HEK293 (cell line): ENCODE results near the gene GSAP.

Experiments
- CTCF ChIA-PET: fragments of 350-600 bp; formaldehyde crosslinking; extraction: SDS; loops from one replicate; lab custom pipeline; 2021; ENCODE audit warnings: antibody characterized with exemption; lab: Yijun Ruan, JAX
- POLR2A ChIA-PET: fragments of 300-600 bp; formaldehyde crosslinking; extraction: SDS; loops from one replicate; lab custom pipeline; 2020; ENCODE audit warnings: antibody characterized with exemption, inconsistent platforms; lab: Yijun Ruan, JAX
- H3K27ac ChIP-seq: fragments of 200-500 bp; sonication (Bioruptor generic); 2 replicates; pipeline ENCODE4 v1.5.1; 2014; ENCODE audit warnings: low read depth, low read length, control low read depth, inconsistent platforms; ENCODE audit errors: extremely low read depth
- H3K36me3 ChIP-seq, 2 experiments: fragments of 200-500 bp in 1 of 2; sonication (Bioruptor generic) in 1 of 2; 1 replicate in 1 of 2; 2 replicates in 1 of 2; pipeline ENCODE4 v1.5.1; 2014 to 2017; ENCODE audit warnings: inconsistent platforms in 2 of 2, low read length in 2 of 2; ENCODE audit not compliant: control insufficient read depth in 2 of 2, insufficient read depth in 1 of 2
- H3K4me1 ChIP-seq: fragments of 200-500 bp; sonication (Bioruptor generic); 2 replicates; pipeline ENCODE4 v1.5.1; 2014; ENCODE audit warnings: mild to moderate bottlenecking, low read length, inconsistent platforms; ENCODE audit not compliant: control insufficient read depth, insufficient read depth
- H3K4me3 ChIP-seq: 2 replicates; pipeline ENCODE4 v1.5.1; 2011; ENCODE audit warnings: low read depth, mild to moderate bottlenecking, control low read depth, low read length, moderate library complexity
- H3K9me3 ChIP-seq: fragments of 200-500 bp; sonication (Bioruptor generic); 2 replicates; pipeline ENCODE4 v1.5.1; 2014; ENCODE audit warnings: low read depth, low read length, inconsistent platforms; ENCODE audit not compliant: control insufficient read depth, insufficient read depth
- CTCF ChIP-seq: fragments of 450-650 bp; formaldehyde crosslinking; IDR thresholded peaks from 2 replicates; pipeline ENCODE4 v1.5.1; 2016; ENCODE audit warnings: missing biosample characterization, missing genetic modification characterization
- KLF1 ChIP-seq: fragments of 450-650 bp; formaldehyde crosslinking; IDR thresholded peaks from 2 replicates; pipeline ENCODE4 v1.5.1; 2016; ENCODE audit warnings: missing biosample characterization, missing genetic modification characterization
- KLF10 ChIP-seq: fragments of 450-650 bp; IDR thresholded peaks from 2 replicates; pipeline ENCODE4 v1.5.1; 2018; ENCODE audit warnings: missing biosample characterization, mild to moderate bottlenecking, missing genetic modification characterization
- KLF17 ChIP-seq: fragments of 450-650 bp; formaldehyde crosslinking; IDR thresholded peaks from 2 replicates; pipeline ENCODE4 v1.5.1; 2016; ENCODE audit warnings: missing biosample characterization, missing genetic modification characterization
- KLF8 ChIP-seq: fragments of 450-650 bp; formaldehyde crosslinking; IDR thresholded peaks from 2 replicates; pipeline ENCODE4 v1.5.1; 2016; ENCODE audit warnings: missing biosample characterization, missing genetic modification characterization
- MEIS1 ChIP-seq: sonication (generic); formaldehyde crosslinking; IDR thresholded peaks from 2 replicates; pipeline ENCODE4 v1.8.1; 2022; ENCODE audit warnings: missing genetic modification reagents, mild to moderate bottlenecking, borderline replicate concordance
- PRDM4 ChIP-seq: fragments of 450-650 bp; formaldehyde crosslinking; IDR thresholded peaks from 2 replicates; pipeline ENCODE4 v1.5.1; 2017; ENCODE audit warnings: missing biosample characterization, missing genetic modification characterization
- SP7 ChIP-seq: fragments of 450-650 bp; formaldehyde crosslinking; IDR thresholded peaks from 2 replicates; pipeline ENCODE4 v1.5.1; 2016; ENCODE audit warnings: missing biosample characterization, missing genetic modification characterization
- TCF7L2 ChIP-seq: IDR thresholded peaks from 2 replicates; pipeline ENCODE4 v1.6.1; 2011; ENCODE audit warnings: low read depth, mild to moderate bottlenecking, inconsistent platforms, low read length, moderate library complexity, borderline replicate concordance
- YY1 ChIP-seq: fragments of 450-650 bp; formaldehyde crosslinking; IDR thresholded peaks from 2 replicates; pipeline ENCODE4 v1.5.1; 2018; ENCODE audit warnings: missing biosample characterization, missing genetic modification characterization
- ZEB2 ChIP-seq: fragments of 450-650 bp; formaldehyde crosslinking; IDR thresholded peaks from 2 replicates; pipeline ENCODE4 v1.5.1; 2016; ENCODE audit warnings: missing biosample characterization, missing genetic modification characterization
- ZNF132 ChIP-seq: fragments of 450-650 bp; formaldehyde crosslinking; IDR thresholded peaks from 2 replicates; pipeline ENCODE4 v1.5.1; 2017; ENCODE audit warnings: missing biosample characterization, missing genetic modification characterization, borderline replicate concordance
- ZNF146 ChIP-seq: fragments of 450-650 bp; formaldehyde crosslinking; IDR thresholded peaks from 2 replicates; pipeline ENCODE4 v1.5.1; 2016; ENCODE audit warnings: missing biosample characterization, missing genetic modification characterization
- ZNF16 ChIP-seq: fragments of 450-650 bp; formaldehyde crosslinking; IDR thresholded peaks from 2 replicates; pipeline ENCODE4 v1.5.1; 2016; ENCODE audit warnings: low read depth, missing biosample characterization, missing genetic modification characterization
- ZNF341 ChIP-seq: fragments of 450-650 bp; formaldehyde crosslinking; IDR thresholded peaks from 2 replicates; pipeline ENCODE4; 2016; ENCODE audit warnings: low read depth, missing biosample characterization, missing genetic modification characterization
- ZNF354C ChIP-seq: fragments of 450-650 bp; formaldehyde crosslinking; IDR thresholded peaks from 2 replicates; pipeline ENCODE4 v1.5.1; 2016; ENCODE audit warnings: missing biosample characterization, missing genetic modification characterization, low read depth, borderline replicate concordance
- ZNF530 ChIP-seq: fragments of 450-650 bp; formaldehyde crosslinking; IDR thresholded peaks from 2 replicates; pipeline ENCODE4 v1.5.1; 2016; ENCODE audit warnings: low read depth, missing biosample characterization, missing genetic modification characterization
- ZNF555 ChIP-seq: fragments of 450-650 bp; formaldehyde crosslinking; conservative IDR thresholded peaks from 2 replicates; pipeline ENCODE4 v1.5.1; 2017; ENCODE audit warnings: missing biosample characterization, mild to moderate bottlenecking, missing genetic modification characterization, inconsistent platforms
- ZNF626 ChIP-seq: fragments of 450-650 bp; sonication (Bioruptor Pico); formaldehyde crosslinking; IDR thresholded peaks from 2 replicates; pipeline ENCODE4 v1.5.1; 2018; ENCODE audit warnings: missing biosample characterization, missing genetic modification characterization, inconsistent platforms
- ZNF768 ChIP-seq: fragments of 450-650 bp; formaldehyde crosslinking; IDR thresholded peaks from 2 replicates; pipeline ENCODE4 v1.5.1; 2018; ENCODE audit warnings: missing biosample characterization, mild to moderate bottlenecking, missing genetic modification characterization
- ZNF792 ChIP-seq: fragments of 450-650 bp; formaldehyde crosslinking; IDR thresholded peaks from 2 replicates; pipeline ENCODE4 v1.5.1; 2016; ENCODE audit warnings: missing biosample characterization, missing genetic modification characterization
- ZSCAN16 ChIP-seq: fragments of 450-650 bp; formaldehyde crosslinking; IDR thresholded peaks from 2 replicates; pipeline ENCODE4 v1.5.1; 2016; ENCODE audit warnings: missing biosample characterization, missing genetic modification characterization
- ZSCAN30 ChIP-seq: fragments of 450-650 bp; IDR thresholded peaks from 2 replicates; pipeline ENCODE4 v1.5.1; 2018; ENCODE audit warnings: missing biosample characterization, mild to moderate bottlenecking, missing genetic modification characterization, moderate library complexity
- ZXDB ChIP-seq: fragments of 450-650 bp; formaldehyde crosslinking; IDR thresholded peaks from 2 replicates; pipeline ENCODE4 v1.5.1; 2016; ENCODE audit warnings: missing biosample characterization, missing genetic modification characterization
- TF ChIP-seq, protein P1 (sequence below): fragments of 450-650 bp; formaldehyde crosslinking; conservative IDR thresholded peaks from 2 replicates; pipeline ENCODE4 v1.5.1; 2016; ENCODE audit warnings: low read depth, missing biosample characterization, missing genetic modification characterization

GSAP gene

DNA sequence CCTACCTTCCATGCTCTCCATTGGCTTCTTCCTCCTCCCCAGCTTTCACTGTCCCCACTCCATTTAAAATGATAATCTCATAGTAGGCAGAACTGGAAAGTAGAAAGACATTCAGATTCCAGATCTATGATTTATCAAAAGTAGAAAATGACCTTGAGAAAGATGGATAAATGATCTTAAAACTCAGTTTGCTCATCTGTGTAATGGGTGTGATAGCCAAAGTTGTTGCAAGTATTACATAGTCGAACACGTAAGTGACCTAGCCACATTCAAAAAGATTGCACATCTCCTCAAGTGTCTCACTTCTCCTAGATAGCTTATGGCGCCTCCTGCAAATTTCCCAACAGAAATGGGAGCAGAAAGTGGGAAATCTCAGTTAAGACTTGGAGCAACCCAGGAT is 126.8 kb downstream of the GSAP start:
- POLR2A ChIA-PET: no interaction called here
- Histone ChIP-seq H3K4me1 (no peaks in the 10 kb centered on the region), H3K4me3 (no peak overlapping the region), H3K36me3 (no peaks in the 10 kb centered on the region), H3K27ac (no peak overlapping the region), H3K9me3 (no peaks in the 10 kb centered on the region)
- TF ChIP-seq TCF7L2: no peak
- no peak for TF ChIP-seq KLF17 (tag by site-specific recombination)
- no peak for TF ChIP-seq CTCF (tag by site-specific recombination)
- no peak for TF ChIP-seq ZNF530 (tag by site-specific recombination)
- TF ChIP-seq KLF1 (tag by site-specific recombination): no peak
- TF ChIP-seq, protein P1, sequence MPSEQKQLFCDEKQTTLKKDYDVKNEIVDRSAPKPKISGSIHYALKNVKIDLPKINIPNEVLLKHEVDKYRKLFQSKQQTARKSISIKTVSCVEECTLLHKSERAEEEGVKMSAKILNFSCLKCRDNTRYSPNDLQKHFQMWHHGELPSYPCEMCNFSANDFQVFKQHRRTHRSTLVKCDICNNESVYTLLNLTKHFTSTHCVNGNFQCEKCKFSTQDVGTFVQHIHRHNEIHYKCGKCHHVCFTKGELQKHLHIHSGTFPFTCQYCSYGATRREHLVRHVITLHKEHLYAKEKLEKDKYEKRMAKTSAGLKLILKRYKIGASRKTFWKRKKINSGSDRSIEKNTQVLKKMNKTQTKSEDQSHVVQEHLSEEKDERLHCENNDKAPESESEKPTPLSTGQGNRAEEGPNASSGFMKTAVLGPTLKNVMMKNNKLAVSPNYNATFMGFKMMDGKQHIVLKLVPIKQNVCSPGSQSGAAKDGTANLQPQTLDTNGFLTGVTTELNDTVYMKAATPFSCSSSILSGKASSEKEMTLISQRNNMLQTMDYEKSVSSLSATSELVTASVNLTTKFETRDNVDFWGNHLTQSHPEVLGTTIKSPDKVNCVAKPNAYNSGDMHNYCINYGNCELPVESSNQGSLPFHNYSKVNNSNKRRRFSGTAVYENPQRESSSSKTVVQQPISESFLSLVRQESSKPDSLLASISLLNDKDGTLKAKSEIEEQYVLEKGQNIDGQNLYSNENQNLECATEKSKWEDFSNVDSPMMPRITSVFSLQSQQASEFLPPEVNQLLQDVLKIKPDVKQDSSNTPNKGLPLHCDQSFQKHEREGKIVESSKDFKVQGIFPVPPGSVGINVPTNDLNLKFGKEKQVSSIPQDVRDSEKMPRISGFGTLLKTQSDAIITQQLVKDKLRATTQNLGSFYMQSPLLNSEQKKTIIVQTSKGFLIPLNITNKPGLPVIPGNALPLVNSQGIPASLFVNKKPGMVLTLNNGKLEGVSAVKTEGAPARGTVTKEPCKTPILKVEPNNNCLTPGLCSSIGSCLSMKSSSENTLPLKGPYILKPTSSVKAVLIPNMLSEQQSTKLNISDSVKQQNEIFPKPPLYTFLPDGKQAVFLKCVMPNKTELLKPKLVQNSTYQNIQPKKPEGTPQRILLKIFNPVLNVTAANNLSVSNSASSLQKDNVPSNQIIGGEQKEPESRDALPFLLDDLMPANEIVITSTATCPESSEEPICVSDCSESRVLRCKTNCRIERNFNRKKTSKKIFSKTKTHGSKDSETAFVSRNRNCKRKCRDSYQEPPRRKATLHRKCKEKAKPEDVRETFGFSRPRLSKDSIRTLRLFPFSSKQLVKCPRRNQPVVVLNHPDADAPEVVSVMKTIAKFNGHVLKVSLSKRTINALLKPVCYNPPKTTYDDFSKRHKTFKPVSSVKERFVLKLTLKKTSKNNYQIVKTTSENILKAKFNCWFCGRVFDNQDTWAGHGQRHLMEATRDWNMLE (tag by site-specific recombination): no peak
- TF ChIP-seq YY1 (tag by site-specific recombination): no peak
- CTCF ChIA-PET: interaction anchor here (1.1 kb wide), 1 partner anchor 23 kb away, joined by 3 read pairs; no protein-coding TSS in a partner anchor

DNA sequence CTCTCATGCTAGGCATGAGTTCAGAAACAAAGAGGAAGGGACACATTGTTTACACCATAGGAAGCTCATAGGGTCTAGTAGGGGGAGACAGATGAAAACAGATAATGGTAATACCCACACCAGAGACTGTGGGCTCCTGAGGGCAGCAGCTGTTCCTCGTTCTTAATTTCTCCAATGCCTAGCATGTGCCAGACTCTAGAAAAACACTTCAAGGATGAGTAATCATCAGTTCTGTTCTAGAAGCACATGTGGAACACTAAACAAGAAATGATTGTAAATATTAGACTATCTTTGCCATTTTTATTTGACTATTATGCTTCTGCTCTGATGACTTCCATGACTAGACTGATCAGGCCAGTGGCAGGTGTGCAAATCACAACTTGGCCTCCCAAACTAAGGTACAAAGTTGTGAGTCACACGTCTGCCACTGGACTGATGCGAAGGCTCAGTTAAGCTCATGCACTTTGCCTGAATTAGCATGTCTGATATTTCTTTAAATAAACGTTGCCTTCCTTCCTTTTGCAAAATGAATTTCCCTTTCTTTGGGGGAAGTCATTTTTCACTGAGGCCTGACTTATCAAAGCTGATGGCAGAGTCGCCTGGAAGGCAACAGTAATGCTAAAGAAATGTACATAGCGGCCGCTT is 127.4 kb downstream of the GSAP start:
- H3K4me1 ChIP-seq: no peaks in the 10 kb centered on the region
- H3K9me3 ChIP-seq: no peaks in the 10 kb centered on the region
- CTCF ChIA-PET: interaction anchor here (0.6 to 1.1 kb wide), 2 partner anchors 23 to 174 kb away, joined by 3 read pairs; no protein-coding TSS in a partner anchor
- no peaks in the 10 kb centered on the region for H3K36me3 ChIP-seq
- no peak for TF ChIP-seq ZXDB
- TF ChIP-seq ZSCAN30: no peak
- TF ChIP-seq ZNF792: no peak
- TF ChIP-seq ZNF555 (tag by site-specific recombination): no peak
- no peak for TF ChIP-seq ZNF146
- TF ChIP-seq ZNF132 (tag by site-specific recombination): no peak
- TF ChIP-seq ZSCAN16: no peak
- no peak for TF ChIP-seq ZEB2 (tag by site-specific recombination)
- no peak for TF ChIP-seq MEIS1 (CRISPR knock-in tag)
- no peak for TF ChIP-seq KLF10
- TF ChIP-seq KLF8: no peak
- TF ChIP-seq ZNF16 (tag by site-specific recombination): no peak
- TF ChIP-seq ZNF341 (tag by site-specific recombination): no peak
- no peak for TF ChIP-seq ZNF768 (tag by site-specific recombination)
- TF ChIP-seq PRDM4 (tag by site-specific recombination): no peak
- no peak for TF ChIP-seq ZNF354C (tag by site-specific recombination)
- no peak for TF ChIP-seq ZNF626 (tag by site-specific recombination)
- TF ChIP-seq SP7 (tag by site-specific recombination): no peak
- no peak overlapping the region for H3K4me3 ChIP-seq
- no peak overlapping the region for H3K27ac ChIP-seq
- POLR2A ChIA-PET: no interaction called here
